GM12875 (cell line): ENCODE measurements around the gene FLVCR2.

Source experiments
- H3K4me3 ChIP-seq: one replicate; pipeline ENCODE4 v1.5.1; 2011; ENCODE audit warnings: low read depth, low read length, control low read depth
- CTCF ChIP-seq: IDR thresholded peaks from 2 replicates; pipeline ENCODE4 v1.5.1; 2011; ENCODE audit warnings: low read depth, mild to moderate bottlenecking, control low read depth, inconsistent platforms, low read length, moderate library complexity, borderline replicate concordance; ENCODE audit not compliant: insufficient read depth

Gene FLVCR2

GRCh38 chr14:75640876-75641275 lies 62.5 kb downstream of the FLVCR2 start:
- no peak for TF ChIP-seq CTCF
- no peak overlapping the region for H3K4me3 ChIP-seq

DNA sequence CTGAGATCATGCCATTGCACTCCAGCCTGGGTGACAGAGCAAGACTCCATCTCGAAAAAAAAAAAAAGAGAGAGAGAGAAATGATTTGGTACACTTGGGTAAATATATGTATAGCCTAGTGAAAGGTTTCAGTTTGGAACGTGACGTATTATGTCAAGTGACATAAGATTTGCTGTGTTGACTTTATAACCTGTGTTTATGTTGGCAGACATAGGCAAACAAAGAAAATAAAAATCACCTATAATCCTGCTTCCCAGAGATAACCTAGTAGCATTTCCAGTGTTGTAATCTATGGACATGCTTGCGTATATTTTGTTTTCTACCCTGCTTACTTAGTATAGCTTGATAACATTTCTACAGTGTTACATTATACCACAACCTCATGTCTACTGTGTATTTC lies 65.6 kb downstream of the FLVCR2 start:
- no peak overlapping the region for H3K4me3 ChIP-seq
- no peak for TF ChIP-seq CTCF

DNA sequence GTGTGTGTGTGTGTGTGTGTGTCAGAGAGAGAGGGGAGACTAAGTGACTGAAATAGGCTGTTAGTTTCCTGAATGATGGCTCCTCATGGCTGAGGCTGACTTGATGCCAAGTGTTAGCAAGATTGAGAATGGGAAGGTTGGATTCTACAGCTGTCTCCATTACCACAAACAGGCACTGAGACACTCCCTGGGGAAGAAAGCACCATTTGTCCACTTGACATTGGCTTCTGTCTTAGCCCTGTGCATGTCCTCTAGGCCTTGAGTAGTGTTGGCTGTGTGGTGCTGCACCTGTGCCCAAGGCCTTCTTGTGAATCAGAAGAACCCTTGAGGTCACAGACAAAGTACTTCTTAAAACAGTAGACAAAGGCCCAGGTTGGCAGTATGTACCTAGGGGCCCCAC lies 66.6 kb downstream of the FLVCR2 start:
- TF ChIP-seq CTCF = no peak
- H3K4me3 ChIP-seq = no peak overlapping the region

- H3K4me3 ChIP-seq = no peak overlapping the region
- no peak for TF ChIP-seq CTCF
Observed at GRCh38 chr14:75646762-75647161, 68.3 kb downstream of the FLVCR2 start.

DNA sequence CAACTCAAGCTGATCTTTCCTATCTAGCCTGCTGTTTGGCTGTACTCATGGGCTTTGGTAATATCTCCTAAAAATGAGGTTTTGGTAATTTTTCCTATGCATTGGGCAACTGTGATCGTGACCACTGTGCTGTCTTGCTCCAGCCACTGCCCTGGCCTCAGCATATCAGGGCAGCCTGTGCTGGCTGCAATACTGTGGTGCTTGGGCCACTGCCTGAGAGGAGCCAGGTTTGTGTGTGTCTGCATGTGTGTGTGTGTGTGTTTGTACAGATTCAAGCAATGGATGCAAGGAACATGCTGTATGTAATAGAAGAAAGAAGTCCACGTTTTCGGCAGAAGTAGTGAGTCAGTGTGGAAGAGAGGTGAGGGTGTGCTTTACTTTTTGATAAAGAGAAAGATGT lies 69.2 kb downstream of the FLVCR2 start:
- TF ChIP-seq CTCF = no peak
- H3K4me3 ChIP-seq = no peak overlapping the region

DNA sequence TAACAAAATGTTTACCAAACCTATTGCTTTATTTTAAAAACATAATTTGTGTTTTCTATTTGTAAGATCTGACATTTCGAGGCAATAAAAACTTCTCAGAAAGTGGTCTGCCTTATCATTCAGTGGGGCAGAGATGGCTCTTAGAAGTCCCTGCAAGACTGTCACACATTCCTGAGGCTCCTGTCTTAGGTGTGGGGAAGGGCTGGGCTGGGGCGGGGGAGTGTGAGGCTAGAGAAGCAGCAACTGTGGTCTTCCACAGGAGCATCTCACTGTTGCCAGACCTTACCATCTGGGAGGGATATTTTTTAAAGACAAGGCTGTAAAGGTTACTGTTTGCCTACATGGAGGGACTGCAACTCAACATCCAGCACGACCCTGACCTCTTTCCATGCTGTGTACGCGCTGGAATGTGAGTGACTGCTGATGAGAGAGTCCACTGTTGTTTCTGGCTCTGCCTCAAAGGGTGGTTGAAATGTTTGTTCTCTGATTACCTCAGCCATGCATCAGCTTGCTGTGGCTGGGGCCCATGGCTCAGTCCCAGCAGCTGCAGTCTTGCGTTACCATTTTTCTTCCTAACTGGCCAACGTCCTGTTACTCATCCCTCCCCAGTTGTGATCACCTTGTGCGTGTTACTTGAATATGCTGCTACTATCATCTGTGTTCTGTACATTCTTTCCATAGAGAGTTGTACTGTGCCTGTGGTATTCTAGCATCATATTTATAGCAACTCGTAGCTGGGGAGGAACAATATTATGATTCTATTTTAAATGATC lies 69.8 kb downstream of the FLVCR2 start:
- no peak for TF ChIP-seq CTCF
- no peak overlapping the region for H3K4me3 ChIP-seq

GRCh38 chr14:75649337-75649736 lies 70.9 kb downstream of the FLVCR2 start:
- no peak for TF ChIP-seq CTCF
- H3K4me3 ChIP-seq = no peak overlapping the region
